Medulla oblongata (tissue), 1 donor: ENCODE data around the gene SLC34A1.
"Not testable (repeated sequence)": the region's sequence is repeated elsewhere in the genome, so short reads cannot be mapped to it uniquely, and the experiment has no call there.

Experiments used
- DNase-seq: peaks from one replicate; pipeline ENCODE4 v3.0.0-alpha.2; 2015; ENCODE audit errors: extremely low spot score

Gene SLC34A1

DNA sequence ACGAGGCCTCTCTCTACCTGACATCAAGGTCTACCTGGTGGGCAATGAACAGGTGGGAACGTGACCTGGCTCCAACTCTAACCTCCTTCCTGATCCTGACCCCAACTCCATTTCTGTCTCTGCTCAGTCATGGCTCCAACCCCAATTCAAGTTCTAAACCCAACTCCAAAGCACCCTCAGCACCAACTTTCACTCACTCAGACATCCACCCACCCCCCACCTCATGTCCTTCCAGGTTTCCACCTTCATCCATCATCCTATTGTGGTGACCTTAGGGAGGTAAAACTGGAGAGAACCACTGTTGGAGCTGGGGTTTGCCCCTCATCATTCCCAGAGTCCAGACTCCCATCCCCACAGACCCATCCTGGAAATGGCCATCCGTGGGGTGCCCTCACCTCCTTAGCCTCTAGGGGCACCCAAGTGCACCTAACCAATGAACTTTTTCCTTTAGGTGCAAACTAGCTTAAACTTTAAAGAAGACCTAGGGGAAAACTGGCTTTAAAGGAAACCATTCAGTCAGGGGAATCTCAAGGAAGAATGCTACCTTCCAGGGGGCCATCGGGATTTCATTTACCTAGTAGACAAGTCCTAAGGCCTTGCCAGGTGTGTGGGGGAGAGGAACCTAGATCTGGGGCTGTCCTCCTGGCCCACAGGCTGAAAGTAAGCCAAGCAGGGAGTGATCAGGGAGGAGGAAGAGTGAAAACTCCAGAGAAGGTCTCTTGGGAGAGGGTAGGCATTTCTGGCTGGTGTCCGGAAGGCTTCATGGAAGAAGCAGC is 15.2 kb upstream of the SLC34A1 start:
- no peak for DNase-seq

DNA sequence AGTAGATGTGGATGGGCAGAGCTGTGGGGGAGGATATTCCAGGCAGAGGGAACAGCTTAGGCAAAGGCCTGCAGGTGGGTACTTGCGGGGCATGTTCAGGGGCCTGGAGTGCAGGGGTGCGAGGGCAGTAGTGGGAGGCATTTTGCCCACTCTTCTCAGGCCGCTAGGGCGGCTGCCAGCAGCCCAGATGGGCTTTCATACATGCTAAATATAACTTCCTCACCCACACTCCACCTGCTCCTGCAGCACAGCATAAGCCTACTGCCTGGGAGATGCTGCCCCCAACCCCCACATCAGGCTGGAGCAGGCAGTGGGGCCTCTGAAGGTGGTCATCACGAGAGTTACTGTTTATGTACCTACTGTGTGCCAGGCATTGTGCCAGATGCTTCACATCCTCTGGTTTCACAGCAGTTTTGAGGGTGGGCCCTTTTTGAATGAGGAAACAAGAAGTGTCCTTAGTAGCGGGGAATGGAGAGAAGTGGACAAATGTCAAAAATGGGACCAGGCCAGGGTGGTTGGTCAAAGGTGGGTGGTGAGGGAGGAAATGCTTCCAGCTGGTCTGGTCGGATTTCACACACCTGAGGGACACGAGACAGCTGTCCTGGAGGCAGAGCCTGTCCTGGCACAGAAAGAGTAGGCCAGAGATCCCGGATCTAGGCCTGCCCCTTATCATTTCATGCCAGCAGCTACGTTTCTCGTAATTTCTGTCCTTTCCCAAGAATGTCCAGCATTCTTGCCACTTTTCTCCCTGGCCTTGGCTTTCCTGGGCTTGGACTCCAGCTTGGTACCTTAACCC is 14.4 kb upstream of the SLC34A1 start:
- DNase-seq: no peak

GRCh38 chr5:177370488-177371119 is 13.6 kb upstream of the SLC34A1 start:
- peak; percentile 37 for DNase-seq

GRCh38 chr5:177371120-177372033 is 12.9 kb upstream of the SLC34A1 start:
- DNase-seq: no peak

DNA sequence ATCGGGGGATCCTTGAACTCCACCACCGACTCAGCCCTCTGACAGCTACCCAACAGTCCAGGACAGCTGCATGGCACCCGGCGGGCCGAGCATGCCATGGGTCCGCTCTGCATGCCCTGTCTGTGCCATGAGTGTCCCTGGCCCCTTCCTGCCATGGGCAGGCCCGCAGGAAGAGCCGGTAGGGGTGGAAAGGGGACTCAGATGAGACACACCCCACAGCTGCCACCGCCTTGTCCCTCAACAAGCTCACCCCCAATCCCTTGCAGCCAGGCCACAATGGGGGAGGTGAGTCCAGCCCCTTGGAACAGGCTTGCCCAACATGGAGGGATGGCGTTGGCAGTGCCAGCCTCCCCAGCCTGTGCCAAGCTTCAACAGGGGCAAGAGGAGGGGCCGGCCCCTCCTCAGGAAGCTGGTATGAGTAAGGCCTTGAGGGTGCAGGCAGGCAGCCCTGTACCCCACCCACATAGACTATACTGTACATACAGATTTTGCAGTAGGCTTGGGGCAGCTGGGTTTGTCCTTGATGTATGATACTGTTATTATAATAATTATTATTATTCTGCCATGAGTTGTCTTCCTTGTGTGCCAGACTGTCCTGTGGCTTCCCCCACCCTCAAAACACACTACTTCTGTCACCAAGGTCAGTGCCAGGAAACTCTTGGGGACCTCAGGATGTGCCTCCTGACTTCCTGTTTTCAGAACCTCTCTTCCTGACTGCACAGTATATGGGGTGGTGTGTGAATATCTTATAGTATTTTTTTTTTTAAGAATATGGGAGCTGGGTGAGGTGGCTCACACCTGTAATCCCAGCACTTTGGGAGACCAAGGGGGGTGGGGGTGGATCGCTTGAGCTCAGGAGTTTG is 12.0 kb upstream of the SLC34A1 start:
- DNase-seq: no peak

DNA sequence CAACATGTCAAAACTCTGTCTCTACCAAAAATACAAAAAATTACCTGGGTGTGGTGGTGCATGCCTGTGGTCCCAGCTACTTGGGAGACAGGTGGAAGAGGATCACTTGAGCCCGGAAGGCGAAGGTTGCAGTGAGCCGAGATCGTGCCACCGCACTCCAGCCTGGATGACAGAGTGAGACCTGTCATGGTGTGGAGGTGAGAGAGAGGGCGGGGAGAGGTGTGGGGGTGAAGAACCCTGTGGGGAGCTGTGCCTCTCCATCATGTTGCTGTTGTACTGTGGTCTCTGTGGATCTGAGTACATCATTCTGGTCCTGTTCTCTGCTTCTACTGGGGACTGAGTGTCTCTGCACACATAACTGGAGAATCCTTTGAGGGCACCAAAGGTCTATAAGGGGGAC is 11.3 kb upstream of the SLC34A1 start:
- DNase-seq: no peak

- no peak for DNase-seq
These were observed 10.4 kb upstream of the SLC34A1 start for GRCh38 chr5:177373806-177374205.

DNA sequence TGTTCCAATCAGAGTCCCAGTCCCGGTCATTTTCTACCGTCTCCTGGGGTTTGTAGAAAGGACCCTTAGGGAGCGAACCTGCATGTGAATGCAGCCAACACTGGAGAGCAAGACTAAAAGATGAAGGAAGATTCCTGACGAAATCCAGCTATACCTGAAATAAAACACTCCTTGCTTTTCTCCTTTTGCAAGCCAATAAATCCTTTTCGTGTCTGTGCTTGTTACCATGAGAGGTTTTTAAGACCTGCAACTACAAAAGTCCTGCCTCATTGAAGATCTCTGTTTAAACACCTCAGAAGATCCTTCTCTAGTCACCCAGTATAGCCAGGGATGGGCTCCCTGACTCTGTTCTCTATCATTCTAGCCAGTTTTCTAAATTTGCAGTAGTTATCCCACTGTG is 10.0 kb upstream of the SLC34A1 start:
- DNase-seq: no peak

DNA sequence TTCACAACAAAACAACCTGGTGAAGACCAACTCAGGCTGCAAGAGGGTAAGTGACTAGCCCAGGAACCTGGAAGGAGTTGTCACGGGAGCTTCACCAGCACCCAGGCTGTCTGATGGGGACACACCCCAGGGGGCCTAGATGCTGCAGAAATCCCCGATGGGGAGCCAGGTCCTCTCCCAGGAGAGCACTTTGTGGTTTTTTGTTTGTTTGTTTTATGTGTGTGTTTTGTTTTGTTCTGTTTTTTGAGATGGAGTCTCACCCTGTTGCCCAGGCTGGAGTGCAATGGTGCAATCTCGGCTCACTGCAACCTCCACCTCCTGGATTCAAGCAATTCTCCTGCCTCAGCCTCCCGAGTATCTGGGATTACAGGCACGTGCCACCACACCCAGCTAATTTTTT is 8.7 kb upstream of the SLC34A1 start:
- DNase-seq: not testable (repeated sequence)

GRCh38 chr5:177376107-177376506 is 8.1 kb upstream of the SLC34A1 start:
- no peak for DNase-seq

- no peak for DNase-seq
These were observed 6.1 kb upstream of the SLC34A1 start for GRCh38 chr5:177377851-177378776.

DNA sequence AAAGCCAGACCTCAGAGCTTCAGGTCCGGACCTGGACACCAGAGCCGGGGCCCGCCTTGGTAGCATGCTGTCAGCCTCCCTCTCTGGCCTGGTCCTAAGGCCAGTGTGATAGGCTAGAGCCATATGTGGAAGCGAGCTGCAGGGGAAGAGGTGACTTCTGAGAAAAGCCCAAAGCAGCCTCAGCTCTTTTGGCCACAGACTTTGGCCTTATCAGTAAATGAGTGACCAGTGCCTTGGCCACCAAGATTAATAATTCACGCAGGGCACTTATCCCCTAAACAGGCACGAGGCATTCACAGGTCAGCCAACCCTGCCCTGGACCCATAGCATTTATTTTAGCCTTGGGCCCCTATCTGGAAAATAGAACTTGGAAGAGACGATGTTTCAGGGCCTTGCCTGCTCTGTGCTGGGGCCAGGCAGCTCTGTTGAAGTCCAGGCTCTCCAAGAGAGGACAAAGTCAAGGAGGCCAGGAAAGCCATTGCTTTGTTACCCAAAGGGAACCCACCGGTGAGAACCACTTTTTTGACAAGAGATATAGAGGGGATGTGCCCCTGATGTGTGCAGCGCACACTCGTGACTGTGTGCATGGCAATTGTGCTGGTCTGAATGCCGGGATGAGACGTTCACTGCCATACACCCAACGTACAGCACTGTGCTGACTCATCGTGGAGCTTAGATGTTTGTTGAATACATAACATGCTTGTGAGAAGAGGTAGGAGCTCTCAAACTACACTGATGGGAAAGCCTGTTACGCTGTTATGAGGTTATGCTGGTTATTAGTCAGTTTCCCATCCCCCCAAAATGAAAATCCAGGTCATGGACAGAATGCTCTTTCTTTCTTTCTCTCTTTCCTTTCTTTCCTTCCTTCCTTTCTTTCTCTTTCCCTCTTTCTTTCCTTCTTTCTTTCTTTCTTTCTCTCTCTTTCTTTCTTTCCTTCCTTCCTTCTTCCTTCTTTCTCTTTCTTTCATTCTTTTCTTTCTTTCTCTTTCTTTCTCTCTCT is 5.0 kb upstream of the SLC34A1 start:
- no peak for DNase-seq

DNA sequence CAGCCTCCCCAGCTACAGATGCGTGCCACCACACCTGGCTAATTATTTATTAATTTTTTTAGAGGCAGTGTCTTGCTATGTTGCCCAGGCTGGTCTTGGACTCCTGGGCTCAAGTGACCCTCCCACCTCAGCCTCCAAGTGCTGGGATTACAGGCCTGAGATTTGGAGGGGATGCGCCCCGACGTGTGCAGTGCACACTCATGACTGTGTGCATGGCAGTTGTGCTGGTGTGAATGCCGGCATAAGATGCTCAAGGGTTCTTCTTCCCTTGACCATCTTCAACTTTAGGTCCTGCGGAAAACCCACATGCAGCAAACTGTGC is 3.5 kb upstream of the SLC34A1 start:
- DNase-seq: no peak

DNA sequence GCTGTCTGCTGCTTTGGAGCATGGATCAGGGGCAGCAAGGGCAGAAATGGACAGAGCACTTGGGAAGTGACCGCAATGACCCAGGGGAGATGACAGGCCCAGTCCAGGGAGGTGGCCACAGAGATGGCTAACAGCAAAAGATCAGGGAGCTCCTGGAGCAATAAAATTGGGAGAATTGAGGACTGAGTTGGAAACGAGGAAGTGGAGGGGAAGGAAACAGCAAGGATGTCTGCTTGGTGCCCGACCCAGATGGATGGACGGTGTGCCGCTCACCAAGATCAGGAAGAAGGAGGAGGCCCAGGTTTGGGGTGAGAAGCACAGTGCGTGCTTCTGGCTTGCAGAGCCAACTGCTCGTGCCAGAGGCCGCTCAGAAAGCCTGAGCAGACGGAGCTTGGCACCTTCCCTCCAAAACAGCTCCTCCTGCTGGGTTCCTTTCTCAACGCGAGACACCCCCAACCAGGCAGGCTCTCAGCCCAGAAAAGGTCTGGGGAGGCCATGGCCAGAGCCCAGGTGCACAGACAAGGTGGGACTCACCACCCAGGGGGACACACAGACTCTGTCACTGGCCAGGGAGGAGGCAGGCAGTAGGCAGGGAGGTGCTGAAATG is 1.7 kb upstream of the SLC34A1 start:
- peak; percentile 23 for DNase-seq

DNA sequence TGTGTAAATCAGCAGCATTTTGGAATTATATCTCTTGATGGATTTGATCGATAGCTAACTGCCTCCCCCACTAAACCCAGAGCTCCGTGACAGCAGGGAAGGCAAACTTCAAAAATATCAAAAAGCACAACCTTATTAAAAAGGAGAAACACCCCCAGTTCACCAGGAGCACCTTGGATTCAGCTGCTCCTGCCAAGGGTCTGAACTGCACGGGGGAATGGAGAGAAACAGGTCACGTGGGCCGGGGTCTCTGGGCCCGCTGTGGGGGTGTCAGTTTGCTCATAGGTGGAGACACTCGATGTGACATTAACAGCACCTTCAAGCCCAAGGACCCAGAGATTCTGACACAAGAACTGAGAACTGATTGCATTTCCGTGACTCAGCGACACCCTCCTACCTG is 1.1 kb upstream of the SLC34A1 start:
- DNase-seq: no peak

DNA sequence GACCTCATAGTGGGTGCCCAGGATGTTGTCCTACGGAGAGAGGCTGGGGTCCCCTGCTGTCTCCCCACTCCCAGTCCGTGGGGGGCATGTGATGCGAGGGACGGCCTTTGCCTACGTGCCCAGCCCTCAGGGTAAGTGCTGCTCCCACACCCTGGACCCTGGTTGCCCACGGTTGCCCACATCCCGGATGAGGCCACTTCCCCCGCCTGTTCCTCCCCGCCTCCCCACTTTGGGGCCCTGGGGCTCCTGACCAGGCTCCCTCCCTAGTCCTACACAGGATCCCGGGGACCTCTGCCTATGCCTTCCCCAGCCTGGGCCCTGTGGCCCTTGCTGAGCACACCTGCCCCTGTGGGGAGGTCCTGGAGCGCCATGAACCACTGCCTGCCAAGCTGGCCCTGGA is 1.5 kb downstream of the SLC34A1 start:
- DNase-seq: no peak

- no peak for DNase-seq
These were observed 2.3 kb downstream of the SLC34A1 start for GRCh38 chr5:177386542-177386941.

GRCh38 chr5:177387405-177387804 is 3.2 kb downstream of the SLC34A1 start:
- DNase-seq: no peak
